A673 (cell line): Measurements from ENCODE around the gene CPNE5.

Source experiments
- EZH2 ChIP-seq: fragments of 200-600 bp; sonication (generic); IDR thresholded peaks from 2 replicates; pipeline ENCODE4 v1.6.1; 2017; ENCODE audit warnings: borderline replicate concordance, low read depth, mild to moderate bottlenecking, mixed read lengths, antibody characterized with exemption, low read length; ENCODE audit not compliant: poor library complexity, severe bottlenecking
- TF ChIP-seq, protein P1 (sequence below): fragments of 300-800, 200-600 bp; sonication (generic); conservative IDR thresholded peaks from 2 replicates; pipeline ENCODE4 v1.5.1; 2017; ENCODE audit warnings: low read depth, mild to moderate bottlenecking, antibody characterized with exemption, low read length, moderate library complexity, mixed read lengths

DNA sequence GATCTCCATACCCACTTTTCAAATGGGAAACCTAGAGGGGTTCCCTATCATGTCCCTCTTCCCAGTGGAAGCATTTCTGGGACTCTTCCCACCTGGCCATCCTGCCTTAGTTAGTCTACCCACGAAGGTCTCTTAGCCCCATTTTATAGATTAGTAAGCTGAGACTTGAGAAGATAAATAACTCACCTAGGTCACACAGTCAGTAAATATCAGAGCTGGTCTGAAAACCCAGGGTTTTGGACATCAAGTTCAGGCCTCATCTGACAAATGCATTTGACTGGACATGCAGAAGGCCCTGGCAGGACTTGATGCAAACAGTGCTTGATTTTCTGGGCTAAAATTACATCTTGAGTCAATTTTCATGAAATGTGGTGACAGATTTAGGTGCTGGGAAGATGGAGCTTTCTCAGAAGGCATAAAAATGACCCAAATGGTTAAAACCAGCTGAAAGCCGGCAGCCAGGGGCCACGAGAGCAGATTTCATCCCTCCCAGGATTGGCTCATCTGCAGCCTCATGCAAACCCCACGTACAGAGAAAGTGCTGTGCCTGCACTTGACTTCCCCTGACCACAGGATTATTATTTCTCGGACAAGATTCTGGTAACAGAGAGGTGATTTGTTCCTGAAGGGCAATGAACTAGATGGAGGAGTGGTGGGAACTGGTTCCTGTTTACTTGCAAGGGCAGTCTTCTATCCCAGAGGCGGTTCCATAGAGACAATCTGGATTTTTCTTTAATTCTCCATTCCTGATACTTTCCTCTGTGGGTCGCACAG, 23.1 kb downstream of the CPNE5 start:
- TF ChIP-seq, protein P1, sequence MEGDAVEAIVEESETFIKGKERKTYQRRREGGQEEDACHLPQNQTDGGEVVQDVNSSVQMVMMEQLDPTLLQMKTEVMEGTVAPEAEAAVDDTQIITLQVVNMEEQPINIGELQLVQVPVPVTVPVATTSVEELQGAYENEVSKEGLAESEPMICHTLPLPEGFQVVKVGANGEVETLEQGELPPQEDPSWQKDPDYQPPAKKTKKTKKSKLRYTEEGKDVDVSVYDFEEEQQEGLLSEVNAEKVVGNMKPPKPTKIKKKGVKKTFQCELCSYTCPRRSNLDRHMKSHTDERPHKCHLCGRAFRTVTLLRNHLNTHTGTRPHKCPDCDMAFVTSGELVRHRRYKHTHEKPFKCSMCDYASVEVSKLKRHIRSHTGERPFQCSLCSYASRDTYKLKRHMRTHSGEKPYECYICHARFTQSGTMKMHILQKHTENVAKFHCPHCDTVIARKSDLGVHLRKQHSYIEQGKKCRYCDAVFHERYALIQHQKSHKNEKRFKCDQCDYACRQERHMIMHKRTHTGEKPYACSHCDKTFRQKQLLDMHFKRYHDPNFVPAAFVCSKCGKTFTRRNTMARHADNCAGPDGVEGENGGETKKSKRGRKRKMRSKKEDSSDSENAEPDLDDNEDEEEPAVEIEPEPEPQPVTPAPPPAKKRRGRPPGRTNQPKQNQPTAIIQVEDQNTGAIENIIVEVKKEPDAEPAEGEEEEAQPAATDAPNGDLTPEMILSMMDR, result no peak
- no peak for TF ChIP-seq EZH2
